NCI-H1048 (cell line): ENCODE data around the gene IGF1R.
"Not testable (repeated sequence)": the region's sequence is repeated elsewhere in the genome, so short reads cannot be mapped to it uniquely, and the experiment has no call there.

ENCODE experiments used
- DNase-seq: peaks from one replicate; lab custom pipeline; 2025; lab: John Stamatoyannopoulos, UW

Gene IGF1R

GRCh38 chr15:98964466-98965133, 316.3 kb downstream of the IGF1R start:
- DNase-seq = no peak

GRCh38 chr15:98965134-98965491, 316.8 kb downstream of the IGF1R start:
- not testable (repeated sequence) for DNase-seq

GRCh38 chr15:98965597-98965996, 317.3 kb downstream of the IGF1R start:
- DNase-seq = no peak

- no peak for DNase-seq
These were observed 317.9 kb downstream of the IGF1R start for GRCh38 chr15:98966091-98966787.

- DNase-seq = no peak
These were observed 318.8 kb downstream of the IGF1R start for GRCh38 chr15:98967096-98967495.

- no peak for DNase-seq
These were observed 319.6 kb downstream of the IGF1R start for GRCh38 chr15:98967916-98968315.

- DNase-seq = no peak
These were observed 320.2 kb downstream of the IGF1R start for GRCh38 chr15:98968576-98968975.

GRCh38 chr15:98969126-98969735, 320.9 kb downstream of the IGF1R start:
- DNase-seq = no peak

- no peak for DNase-seq
These were observed 322.5 kb downstream of the IGF1R start for GRCh38 chr15:98970799-98971198.

- no peak for DNase-seq
These were observed 328.2 kb downstream of the IGF1R start for GRCh38 chr15:98976500-98976899.

GRCh38 chr15:98977441-98977840, 329.1 kb downstream of the IGF1R start:
- no peak for DNase-seq

GRCh38 chr15:98978153-98978552, 329.8 kb downstream of the IGF1R start:
- DNase-seq = no peak

GRCh38 chr15:98980899-98981228, 332.5 kb downstream of the IGF1R start:
- no peak for DNase-seq

GRCh38 chr15:98981851-98982722, 333.7 kb downstream of the IGF1R start:
- DNase-seq = no peak

GRCh38 chr15:98983334-98983733, 335.0 kb downstream of the IGF1R start:
- no peak for DNase-seq

- DNase-seq = no peak
These were observed 337.9 kb downstream of the IGF1R start for GRCh38 chr15:98986281-98986680.

- DNase-seq = no peak
These were observed 346.6 kb downstream of the IGF1R start for GRCh38 chr15:98994892-98995291.

GRCh38 chr15:98996169-98996568, 347.8 kb downstream of the IGF1R start:
- no peak for DNase-seq

GRCh38 chr15:98996624-98997023, 348.3 kb downstream of the IGF1R start:
- no peak for DNase-seq

GRCh38 chr15:98997312-98997711, 349.0 kb downstream of the IGF1R start:
- no peak for DNase-seq

GRCh38 chr15:98997755-98998154, 349.4 kb downstream of the IGF1R start:
- DNase-seq = no peak

GRCh38 chr15:98998279-98998678, 349.9 kb downstream of the IGF1R start:
- no peak for DNase-seq

GRCh38 chr15:98999233-98999632, 350.9 kb downstream of the IGF1R start:
- DNase-seq = no peak
